ENCODE data around the gene CRIP1.

DNA sequence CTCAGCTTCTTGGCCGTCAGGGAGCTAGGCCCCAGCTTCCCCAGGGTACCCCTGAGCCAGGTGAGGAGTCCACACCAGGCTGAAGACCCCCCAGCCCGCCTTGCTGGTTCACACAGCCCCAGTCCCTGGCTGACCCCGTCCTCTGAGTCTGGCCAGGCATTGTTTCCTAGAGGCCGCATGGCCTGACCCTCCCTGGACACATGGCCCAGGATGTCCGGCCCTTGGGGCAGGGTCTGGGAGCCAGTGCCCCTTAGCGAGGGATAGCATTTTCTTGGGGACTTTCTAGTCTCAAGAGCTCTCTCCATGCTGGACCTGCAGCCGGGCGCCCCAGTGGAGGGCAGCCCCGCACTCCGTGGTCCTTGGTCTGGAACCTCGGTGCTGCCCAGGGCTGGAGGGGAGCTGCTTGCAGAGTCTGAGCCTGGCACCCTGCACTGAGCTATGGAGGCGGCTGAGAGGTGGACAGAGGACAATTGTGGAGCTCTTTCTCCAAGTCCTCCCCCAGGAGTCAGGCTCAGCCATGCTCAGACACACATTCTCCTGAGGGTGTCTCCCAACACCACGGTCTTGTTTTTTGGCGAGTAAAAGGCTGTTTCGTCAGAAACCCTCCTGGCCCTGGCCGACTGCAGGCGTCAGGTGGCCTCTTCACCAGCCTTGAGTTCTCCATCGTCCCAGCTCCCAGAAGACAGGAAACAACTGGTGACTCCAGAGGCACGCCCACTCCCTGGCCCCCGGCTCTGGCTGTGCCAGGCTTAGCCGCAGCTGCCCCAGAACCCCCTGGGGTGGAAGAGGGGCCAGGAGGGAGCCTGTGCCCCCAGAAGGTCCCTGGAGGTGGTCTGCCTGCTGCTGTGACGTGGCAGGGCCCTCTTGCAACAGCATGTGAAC is 29.7 kb upstream of the CRIP1 start:
- TF ChIP-seq CTCF (IDR thresholded peaks at IDR 0.05; ENCODE audit: low read depth, low read length) (no peak), EZH2phosphoT487 (IDR thresholded peaks at IDR 0.05; ENCODE audit: low read depth) (no peak)

Measured in OCI-LY3 (cell line).